Measurements from ENCODE around the gene CRKL.
A peak's percentile ranks its signal among the peaks of the same experiment; 100 is the strongest.
"Not testable (repeated sequence)": the region's sequence is repeated elsewhere in the genome, so short reads cannot be mapped to it uniquely, and the experiment has no call there.

The CRKL gene

GRCh38 chr22:20905415-20906386 is 11.5 kb upstream of the CRKL start:
- TF ChIP-seq CTCF (IDR thresholded peaks at IDR 0.05; ENCODE audit: insufficient read depth, low read length, missing control alignments) = no peak
- H3K4me3 ChIP-seq (ENCODE audit: low read depth, low read length) = no peak overlapping the region
- ChIA-PET POLR2A (no interaction called here), CTCF (interaction anchor here (0.9 to 4.4 kb wide), 6 partner anchors 10 to 77 kb away, joined by 3 to 30 read pairs (median 3); partner anchors contain the start of gene CRKL)
- no peak for DNase-seq (ENCODE audit: low read depth, low spot score)

- POLR2A ChIA-PET = no interaction called here
- no peak for DNase-seq (ENCODE audit: low read depth, low spot score)
- H3K4me3 ChIP-seq (ENCODE audit: low read depth, low read length) = no peak overlapping the region
- CTCF ChIA-PET = interaction anchor here (0.9 to 4.4 kb wide), 5 partner anchors 9 to 76 kb away, joined by 3 to 30 read pairs (median 3); partner anchors contain the start of gene CRKL
- no peak for TF ChIP-seq CTCF (IDR thresholded peaks at IDR 0.05; ENCODE audit: insufficient read depth, low read length, missing control alignments)
These were observed 10.8 kb upstream of the CRKL start for GRCh38 chr22:20906387-20906767.

GRCh38 chr22:20908717-20909116 is 8.5 kb upstream of the CRKL start:
- POLR2A ChIA-PET; DNase-seq (ENCODE audit: low read depth, low spot score); H3K4me3 ChIP-seq (ENCODE audit: low read depth, low read length); CTCF ChIA-PET: not testable (repeated sequence)

- POLR2A ChIA-PET = no interaction called here
- no peak overlapping the region for H3K4me3 ChIP-seq (ENCODE audit: low read depth, low read length)
- CTCF ChIA-PET = no interaction called here
- DNase-seq (ENCODE audit: low read depth, low spot score) = no peak
- no peak for TF ChIP-seq CTCF (IDR thresholded peaks at IDR 0.05; ENCODE audit: insufficient read depth, low read length, missing control alignments)
These were observed 7.5 kb upstream of the CRKL start for GRCh38 chr22:20909543-20910303.

GRCh38 chr22:20912494-20912893 is 4.7 kb upstream of the CRKL start:
- DNase-seq (ENCODE audit: low read depth, low spot score) = no peak
- ChIA-PET CTCF (interaction anchor here (1.3 to 1.5 kb wide), 2 partner anchors 13 to 27 kb away, joined by 3 to 5 read pairs; no protein-coding TSS in a partner anchor), POLR2A (no interaction called here)
- H3K4me3 ChIP-seq (ENCODE audit: low read depth, low read length) = no peak overlapping the region
- no peak for TF ChIP-seq CTCF (IDR thresholded peaks at IDR 0.05; ENCODE audit: insufficient read depth, low read length, missing control alignments)

GRCh38 chr22:20918663-20919218 is 1.5 kb downstream of the CRKL start:
- peak overlapping the region; percentile 95 for H3K4me3 ChIP-seq (ENCODE audit: low read depth, low read length)
- POLR2A ChIA-PET = no interaction called here
- DNase-seq (ENCODE audit: low read depth, low spot score) = no peak
- TF ChIP-seq CTCF (IDR thresholded peaks at IDR 0.05; ENCODE audit: insufficient read depth, low read length, missing control alignments) = no peak
- CTCF ChIA-PET = interaction anchor here (0.6 to 0.7 kb wide), 2 partner anchors 19 to 111 kb away, joined by 3 read pairs; no protein-coding TSS in a partner anchor
